ENCODE results near the gene SNCAIP.
"Not testable (repeated sequence)": the region's sequence is repeated elsewhere in the genome, so short reads cannot be mapped to it uniquely, and the experiment has no call there.

The SNCAIP gene

DNA sequence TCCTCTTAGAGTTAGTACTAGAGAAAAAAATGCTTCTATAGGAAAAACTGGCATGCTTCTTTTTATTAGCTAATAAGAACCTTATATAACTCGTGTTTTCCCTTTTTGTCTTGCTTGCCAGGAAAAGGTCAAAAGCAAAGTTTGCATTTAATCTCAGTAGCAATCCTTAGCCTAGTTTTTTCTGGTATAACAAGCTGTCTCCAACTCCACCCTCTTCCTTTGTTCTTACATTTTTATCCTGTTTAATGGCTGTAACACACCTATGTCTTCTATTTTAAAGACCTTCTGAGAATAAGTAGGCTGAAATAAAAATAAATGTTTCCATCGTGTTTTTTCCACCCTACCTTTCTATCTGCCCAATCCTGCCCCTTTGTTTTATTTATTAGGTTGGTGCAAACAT lies 158.3 kb downstream of the SNCAIP start:
- Histone ChIP-seq H3K27me3 (no peaks in the 10 kb centered on the region), H3K36me3 (no peaks in the 10 kb centered on the region), H3K4me3 (no peak overlapping the region), H3K4me1 (no peaks in the 10 kb centered on the region), H3K9ac (no peak overlapping the region), H3K4me2 (no peak overlapping the region), H3K27ac (no peak overlapping the region), H3K9me3 (no peaks in the 10 kb centered on the region), H4K20me1 (no peaks in the 10 kb centered on the region)
- no peak for TF ChIP-seq Cebpa-rat (IDR thresholded peaks at IDR 0.05)

DNA sequence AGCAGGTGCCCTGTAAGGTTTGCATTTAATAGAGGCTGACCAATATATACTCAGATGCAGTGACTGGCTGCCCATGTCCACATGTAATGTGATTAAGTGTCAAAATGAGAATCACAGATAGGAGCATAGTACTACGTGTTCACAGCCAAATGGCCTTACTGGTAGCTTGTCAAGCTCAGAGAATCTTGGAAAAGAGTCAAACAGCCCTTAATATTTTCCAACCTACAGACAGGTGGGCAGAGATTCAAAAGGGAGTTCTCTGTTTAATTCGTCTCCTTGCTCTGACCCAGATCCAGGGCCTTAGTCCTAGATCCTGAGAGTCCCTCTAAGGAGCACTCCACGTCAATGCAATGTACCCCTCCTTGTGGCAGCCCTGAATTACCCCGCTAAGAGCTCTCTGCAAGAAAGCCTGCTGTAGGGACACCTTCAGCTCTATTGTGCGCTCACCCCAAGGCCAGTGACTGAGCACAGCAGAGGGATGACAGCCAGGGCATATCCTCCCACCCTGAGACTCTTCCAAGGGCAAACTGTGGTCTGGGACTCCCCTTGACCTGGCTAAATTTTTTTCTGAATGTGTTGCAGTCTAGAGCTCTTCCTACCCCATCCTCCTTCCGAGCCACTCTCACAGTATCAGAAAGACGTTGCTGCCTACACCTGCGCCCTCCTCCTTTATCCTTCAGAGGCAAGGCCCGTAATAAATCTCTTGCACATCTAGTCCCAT lies 159.2 kb downstream of the SNCAIP start:
- no peak overlapping the region for H3K27ac ChIP-seq
- no peaks in the 10 kb centered on the region for H3K36me3 ChIP-seq
- TF ChIP-seq Cebpa-rat (IDR thresholded peaks at IDR 0.05) = no peak
- H3K4me2 ChIP-seq = no peak overlapping the region
- no peaks in the 10 kb centered on the region for H3K9me3 ChIP-seq
- H3K4me1 ChIP-seq = no peaks in the 10 kb centered on the region
- no peaks in the 10 kb centered on the region for H3K27me3 ChIP-seq
- no peak overlapping the region for H3K9ac ChIP-seq
- H4K20me1 ChIP-seq = no peaks in the 10 kb centered on the region
- no peak overlapping the region for H3K4me3 ChIP-seq

DNA sequence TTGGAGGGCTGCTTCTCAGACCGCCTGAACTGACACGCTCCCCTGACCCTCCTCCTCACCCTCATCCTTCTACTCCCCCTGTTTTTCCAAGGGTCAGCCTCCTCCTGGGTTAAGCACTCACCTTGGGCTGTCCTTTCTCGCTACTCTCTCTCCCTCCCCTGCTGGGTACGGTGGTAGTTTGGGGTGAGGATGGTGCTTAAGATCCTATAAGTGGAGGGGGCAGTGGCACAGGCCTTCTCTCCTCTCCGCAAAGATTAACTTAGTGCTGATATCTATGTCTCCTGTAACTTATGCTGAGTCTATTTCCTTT lies 159.7 kb downstream of the SNCAIP start:
- no peaks in the 10 kb centered on the region for H3K9me3 ChIP-seq

DNA sequence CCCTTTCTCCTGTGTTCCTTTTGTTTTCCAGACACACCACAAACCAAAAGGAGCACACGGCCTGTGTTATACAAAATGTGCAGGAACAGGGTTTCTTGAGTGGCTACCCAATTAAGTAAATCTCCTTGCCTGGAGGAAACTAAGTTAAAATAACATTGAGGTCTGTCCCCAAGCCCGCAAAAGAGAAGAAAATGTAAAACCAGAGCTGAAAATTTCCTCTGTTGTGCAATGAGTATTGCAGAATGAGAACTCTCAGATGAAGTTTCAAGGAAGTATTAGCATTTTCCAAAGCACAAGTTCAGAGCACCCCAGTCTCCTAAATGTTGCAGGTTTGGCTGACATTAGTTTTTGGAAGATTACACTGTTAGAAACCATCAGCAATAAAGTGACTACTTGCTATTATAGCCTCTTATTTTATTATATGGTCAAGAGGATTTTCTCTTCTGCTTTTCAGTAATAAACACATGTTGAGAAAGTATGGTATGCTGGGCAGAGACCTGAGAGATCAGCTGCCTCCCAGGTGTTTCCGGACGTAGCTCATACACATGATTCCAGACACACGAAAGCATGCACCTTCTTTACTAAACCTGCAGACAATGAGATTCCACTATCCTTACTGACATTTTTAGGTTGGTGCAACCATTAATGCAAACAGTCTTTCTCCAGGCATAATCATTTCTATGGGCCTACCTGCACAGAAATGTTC lies 161.3 kb downstream of the SNCAIP start:
- Histone ChIP-seq H3K36me3 (no peaks in the 10 kb centered on the region), H3K9me3 (no peaks in the 10 kb centered on the region), H3K27me3 (no peaks in the 10 kb centered on the region), H3K9ac (no peak overlapping the region), H3K4me3 (no peak overlapping the region), H3K27ac (no peak overlapping the region), H3K4me1 (no peaks in the 10 kb centered on the region), H4K20me1 (no peaks in the 10 kb centered on the region), H3K4me2 (no peak overlapping the region)
- TF ChIP-seq Cebpa-rat (IDR thresholded peaks at IDR 0.05) = no peak

More for the DNA sequence above, 159.7 kb downstream of the SNCAIP start:
- no peak overlapping the region for H3K27ac ChIP-seq
- no peaks in the 10 kb centered on the region for H3K36me3 ChIP-seq
- no peaks in the 10 kb centered on the region for H3K27me3 ChIP-seq
- H4K20me1 ChIP-seq = no peaks in the 10 kb centered on the region
- H3K4me3 ChIP-seq = no peak overlapping the region
- H3K4me1 ChIP-seq = no peaks in the 10 kb centered on the region
- no peak overlapping the region for H3K4me2 ChIP-seq
- no peak for TF ChIP-seq Cebpa-rat (IDR thresholded peaks at IDR 0.05)
- no peak overlapping the region for H3K9ac ChIP-seq

DNA sequence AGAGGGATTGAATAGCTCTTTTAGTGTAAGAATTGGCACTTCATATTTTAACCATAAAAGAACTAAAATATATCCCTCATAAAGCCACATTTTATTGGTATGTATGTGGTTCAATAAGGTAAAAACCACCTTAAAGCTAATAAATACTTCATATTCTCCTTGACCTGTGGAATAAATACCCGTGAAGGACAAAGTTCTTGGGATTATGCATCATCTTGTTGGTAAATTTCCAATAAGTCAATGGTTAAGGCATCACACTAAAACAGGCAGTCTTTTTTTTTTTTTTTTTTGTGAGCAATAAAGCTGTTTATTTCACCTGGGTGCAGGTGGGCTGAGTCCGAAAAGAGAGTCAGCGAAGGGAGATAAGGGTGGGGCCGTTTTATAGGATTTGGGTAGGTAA lies 161.9 kb downstream of the SNCAIP start:
- no peaks in the 10 kb centered on the region for H3K27me3 ChIP-seq
- H3K9ac ChIP-seq = no peak overlapping the region
- no peaks in the 10 kb centered on the region for H4K20me1 ChIP-seq
- no peaks in the 10 kb centered on the region for H3K36me3 ChIP-seq
- H3K4me1 ChIP-seq = no peaks in the 10 kb centered on the region
- H3K27ac ChIP-seq = no peak overlapping the region
- TF ChIP-seq Cebpa-rat (IDR thresholded peaks at IDR 0.05) = no peak
- H3K4me2 ChIP-seq = no peak overlapping the region
- no peaks in the 10 kb centered on the region for H3K9me3 ChIP-seq
- H3K4me3 ChIP-seq = no peak overlapping the region

DNA sequence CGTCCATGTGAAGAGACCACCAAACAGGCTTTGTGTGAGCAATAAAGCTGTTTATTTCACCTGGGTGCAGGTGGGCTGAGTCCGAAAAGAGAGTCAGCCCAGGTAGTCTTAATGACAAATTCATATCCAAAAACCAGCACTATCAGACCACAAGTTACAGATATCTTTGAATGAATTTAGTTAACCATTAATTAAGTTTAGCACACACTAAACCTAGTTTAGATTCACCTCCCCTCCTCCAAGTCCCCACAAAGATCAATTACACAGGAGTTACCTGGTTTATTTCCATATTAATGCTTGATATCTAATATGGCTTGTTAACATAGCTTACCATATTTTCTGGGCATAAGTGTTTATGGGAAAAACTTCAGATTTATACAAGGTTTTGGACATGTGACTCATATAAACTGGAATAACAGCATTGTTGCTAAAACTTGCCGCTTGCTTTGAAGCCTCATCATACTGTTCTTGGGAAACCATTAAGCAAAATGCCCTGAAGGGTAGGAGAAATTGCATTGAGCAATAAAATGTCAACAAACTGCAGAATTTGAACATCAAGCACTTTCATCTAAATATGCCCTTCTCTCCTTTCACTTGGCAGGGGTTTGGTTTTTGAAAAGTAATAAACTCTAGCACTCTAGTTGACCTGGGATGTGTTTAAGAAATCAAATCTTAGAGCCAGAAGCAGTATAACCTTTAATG lies 166.9 kb downstream of the SNCAIP start:
- no peak overlapping the region for H3K9ac ChIP-seq
- H3K27me3 ChIP-seq = no peaks in the 10 kb centered on the region
- H3K4me2 ChIP-seq = no peak overlapping the region
- no peak for TF ChIP-seq Cebpa-rat (IDR thresholded peaks at IDR 0.05)
- H3K4me1 ChIP-seq = no peaks in the 10 kb centered on the region
- H3K27ac ChIP-seq = no peak overlapping the region
- H3K4me3 ChIP-seq = no peak overlapping the region
- no peaks in the 10 kb centered on the region for H3K9me3 ChIP-seq
- H4K20me1 ChIP-seq = no peaks in the 10 kb centered on the region
- no peaks in the 10 kb centered on the region for H3K36me3 ChIP-seq

DNA sequence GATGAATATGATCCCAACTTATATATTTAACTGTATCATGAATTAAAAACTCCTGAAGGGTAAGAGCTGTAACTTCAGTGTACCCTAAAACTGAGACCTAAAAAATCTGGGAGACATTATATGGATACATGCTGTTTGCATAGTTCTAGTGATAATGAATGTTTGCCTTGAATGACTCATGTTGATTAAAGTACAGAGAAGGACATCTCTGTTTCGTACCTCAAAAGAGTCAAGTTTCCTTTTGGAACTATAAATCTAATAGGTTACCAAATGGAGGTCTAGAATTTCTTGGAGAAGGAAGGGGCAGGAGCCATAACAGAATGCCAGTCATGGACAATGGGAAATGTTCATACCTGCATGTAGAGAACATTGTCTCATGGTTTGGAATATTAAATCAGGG lies 168.1 kb downstream of the SNCAIP start:
- Histone ChIP-seq H3K4me1 (no peaks in the 10 kb centered on the region), H3K27ac (no peak overlapping the region), H3K9ac (no peak overlapping the region), H3K4me3 (no peak overlapping the region), H4K20me1 (no peaks in the 10 kb centered on the region), H3K27me3 (no peaks in the 10 kb centered on the region), H3K36me3 (no peaks in the 10 kb centered on the region), H3K9me3 (no peaks in the 10 kb centered on the region; the same call in 1 of the 2 replicates), H3K4me2 (no peak overlapping the region)
- no peak for TF ChIP-seq Cebpa-rat (IDR thresholded peaks at IDR 0.05)

DNA sequence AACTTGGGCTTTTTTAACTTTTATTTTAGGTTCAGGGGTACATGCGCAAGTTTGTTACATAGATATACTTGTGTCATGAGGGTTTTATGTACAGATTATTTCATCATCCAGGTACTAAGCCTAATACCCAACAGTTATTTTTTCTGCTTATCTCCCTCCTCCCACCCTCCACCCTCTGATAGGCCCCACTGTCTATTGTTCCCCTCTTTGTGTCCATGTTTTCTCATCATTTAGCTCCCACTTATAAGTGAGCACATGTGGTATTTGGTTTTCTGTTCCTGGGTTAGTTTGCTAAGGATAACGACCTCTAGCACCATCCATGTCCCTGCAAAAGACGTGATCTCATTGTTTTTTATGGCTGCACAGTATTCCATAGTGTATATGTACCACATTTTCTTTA lies 172.1 kb downstream of the SNCAIP start:
- H3K9me3 ChIP-seq = no peaks in the 10 kb centered on the region; the same call in 1 of the 2 replicates
- no peak overlapping the region for H3K4me2 ChIP-seq
- H3K27me3 ChIP-seq = no peaks in the 10 kb centered on the region
- no peaks in the 10 kb centered on the region for H3K4me1 ChIP-seq
- no peaks in the 10 kb centered on the region for H3K36me3 ChIP-seq
- TF ChIP-seq Cebpa-rat (IDR thresholded peaks at IDR 0.05) = no peak
- H3K4me3 ChIP-seq = no peak overlapping the region
- H3K27ac ChIP-seq = no peak overlapping the region
- no peak overlapping the region for H3K9ac ChIP-seq
- no peaks in the 10 kb centered on the region for H4K20me1 ChIP-seq

DNA sequence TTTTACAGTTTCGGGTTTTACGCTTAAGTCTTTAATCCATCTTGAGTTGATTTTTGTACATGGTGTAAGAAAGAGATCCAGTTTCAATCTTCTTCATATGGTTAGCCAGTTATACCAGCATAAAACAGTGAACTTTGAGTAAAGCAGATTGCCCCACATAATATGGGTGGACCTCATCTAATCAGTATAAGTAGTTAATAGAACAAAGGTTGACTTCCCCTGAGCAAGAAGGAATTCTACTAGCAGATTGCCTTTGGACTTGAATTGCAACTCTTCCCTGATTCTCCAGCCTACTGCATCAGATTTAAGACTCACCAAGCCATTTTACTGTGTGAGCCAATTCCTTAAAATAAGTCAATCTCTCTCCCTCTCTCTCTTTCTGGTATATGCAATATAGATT lies 173.2 kb downstream of the SNCAIP start:
- Histone ChIP-seq H3K27ac (no peak overlapping the region), H3K4me2 (no peak overlapping the region), H3K36me3 (no peaks in the 10 kb centered on the region), H3K9ac (no peak overlapping the region), H3K27me3 (no peaks in the 10 kb centered on the region), H3K9me3 (no peaks in the 10 kb centered on the region; the same call in 1 of the 2 replicates), H3K4me3 (no peak overlapping the region), H4K20me1 (no peaks in the 10 kb centered on the region), H3K4me1 (no peaks in the 10 kb centered on the region)
- no peak for TF ChIP-seq Cebpa-rat (IDR thresholded peaks at IDR 0.05)

DNA sequence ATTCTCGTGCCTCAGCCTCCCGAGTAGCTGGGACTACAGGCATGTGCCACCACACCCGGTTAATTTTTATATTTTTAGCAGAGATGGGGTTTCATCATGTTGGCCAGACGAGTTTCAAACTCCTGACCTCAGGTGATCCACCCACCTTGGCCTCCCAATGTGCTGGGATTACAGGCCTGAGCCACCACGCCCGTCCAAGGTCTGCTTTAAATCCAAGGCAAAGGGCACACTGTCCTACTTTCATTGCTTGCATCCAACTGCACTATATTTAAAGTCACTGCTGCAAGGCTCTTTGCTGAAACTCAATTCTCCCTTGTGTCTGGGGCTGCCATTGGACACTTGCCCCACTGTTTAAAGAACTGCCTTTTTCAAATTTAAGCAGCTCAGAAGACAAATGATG lies 174.6 kb downstream of the SNCAIP start:
- H3K4me1 ChIP-seq, H4K20me1 ChIP-seq, H3K4me3 ChIP-seq, H3K27me3 ChIP-seq, H3K9me3 ChIP-seq, H3K36me3 ChIP-seq, H3K4me2 ChIP-seq, H3K27ac ChIP-seq, H3K9ac ChIP-seq: not testable (repeated sequence)
